Measurements from ENCODE around the gene ARHGEF28.

- TF ChIP-seq CTCF (IDR thresholded peaks at IDR 0.05; ENCODE audit: poor library complexity, severe bottlenecking) (no peak), REST (IDR thresholded peaks at IDR 0.05; ENCODE audit: borderline replicate concordance) (no peak), EZH2 (IDR thresholded peaks at IDR 0.05; ENCODE audit: borderline replicate concordance, insufficient read depth, low read length, poor library complexity, severe bottlenecking) (no peak), EP300 (conservative IDR thresholded peaks at IDR 0.05; ENCODE audit: poor library complexity, severe bottlenecking) (no peak), RAD21 (conservative IDR thresholded peaks at IDR 0.05) (no peak), POLR2AphosphoS5 (IDR thresholded peaks at IDR 0.05) (no peak), TAF1 (IDR thresholded peaks at IDR 0.05; ENCODE audit: low read depth) (no peak), SMC3 (conservative IDR thresholded peaks at IDR 0.05; ENCODE audit: poor library complexity) (no peak), MXI1 (conservative IDR thresholded peaks at IDR 0.05; ENCODE audit: poor library complexity, severe bottlenecking) (no peak)
These were observed 343.4 kb downstream of the ARHGEF28 start for GRCh38 chr5:73969195-73970036.

Measured in neural cell (in vitro differentiated cells).